HG03095 (cell line): Measurements from ENCODE around the gene LRP1-AS.

Experiments
- ATAC-seq: cut with Tn5 transposase; IDR thresholded peaks from one replicate; pipeline ENCODE4 v1.9.1; 2021; ENCODE audit warnings: moderate library complexity; ENCODE audit not compliant: unreplicated experiment

The LRP1-AS gene

DNA sequence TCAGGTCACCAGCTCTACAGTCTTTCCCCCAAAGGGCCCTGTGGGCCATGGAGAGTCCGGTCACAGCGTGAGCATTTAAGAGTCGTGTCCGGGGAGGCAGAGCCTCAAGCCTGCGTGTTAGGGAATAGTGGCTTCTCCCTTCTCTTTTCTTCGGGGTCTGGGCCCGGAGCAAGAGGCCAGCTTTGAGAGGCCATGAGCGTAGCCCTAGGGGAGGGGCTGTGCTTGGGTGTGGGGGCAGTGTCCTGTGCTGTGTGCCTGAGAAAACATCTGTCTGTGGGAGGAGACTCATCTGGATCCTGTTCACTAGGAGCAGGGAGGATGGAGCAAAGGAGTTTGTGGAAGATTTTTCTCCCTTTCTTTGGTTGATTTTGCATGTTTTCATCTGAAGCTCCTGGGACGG, 5.3 kb downstream of the LRP1-AS start:
- ATAC-seq: no peak

DNA sequence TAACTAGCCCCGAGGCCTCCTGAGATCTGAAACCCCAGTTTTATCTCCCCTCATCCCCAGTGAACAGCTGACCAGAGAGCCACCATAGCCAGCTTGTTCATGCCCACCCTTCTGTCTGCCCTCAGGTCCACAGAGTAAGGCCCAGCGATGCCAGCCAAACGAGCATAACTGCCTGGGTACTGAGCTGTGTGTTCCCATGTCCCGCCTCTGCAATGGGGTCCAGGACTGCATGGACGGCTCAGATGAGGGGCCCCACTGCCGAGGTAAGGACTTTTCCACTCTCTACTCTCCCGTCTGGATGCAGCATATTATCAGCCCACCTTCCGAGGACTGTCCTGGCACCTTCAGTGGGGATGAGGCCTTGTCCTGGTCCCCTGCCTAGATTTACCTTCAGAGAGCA, 6.2 kb downstream of the LRP1-AS start:
- no peak for ATAC-seq

DNA sequence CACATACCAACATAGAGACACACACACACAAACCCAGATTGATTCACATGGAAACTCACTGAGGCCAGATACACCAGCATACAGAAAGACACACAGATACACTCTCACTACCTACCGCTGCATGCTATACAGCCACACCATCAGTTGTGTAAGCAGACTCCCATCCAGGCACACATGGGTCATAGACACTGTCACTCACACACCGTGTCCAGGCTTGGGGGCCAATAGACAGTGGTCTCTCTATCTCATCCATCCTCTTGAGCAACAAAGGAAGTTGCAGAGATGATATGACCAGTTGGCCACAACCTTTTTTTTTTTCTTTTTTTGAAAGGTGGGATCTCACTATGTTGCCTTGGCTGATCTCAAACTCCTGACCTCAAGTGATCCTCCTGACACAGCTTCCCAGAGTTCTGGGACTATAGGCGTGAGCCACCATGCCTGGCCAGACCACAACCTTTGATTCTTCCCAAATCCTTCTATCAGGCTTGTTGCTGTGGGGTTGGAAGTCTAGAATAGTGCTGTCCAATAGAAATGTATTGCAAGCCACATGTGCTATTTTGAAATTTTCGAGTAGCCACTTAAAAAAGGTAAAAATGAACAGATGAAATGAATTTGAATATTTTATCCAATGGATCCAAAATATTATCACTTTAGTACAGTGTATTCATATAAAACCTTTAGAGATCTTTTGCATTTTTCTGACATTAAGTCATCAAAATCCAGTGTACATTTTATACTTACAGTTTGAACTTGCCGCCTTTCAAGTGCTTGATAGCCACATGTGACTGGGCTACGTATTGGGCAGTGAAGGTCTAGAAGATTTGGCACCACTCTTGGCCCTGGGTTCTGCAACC, 7.4 kb downstream of the LRP1-AS start:
- ATAC-seq: no peak

DNA sequence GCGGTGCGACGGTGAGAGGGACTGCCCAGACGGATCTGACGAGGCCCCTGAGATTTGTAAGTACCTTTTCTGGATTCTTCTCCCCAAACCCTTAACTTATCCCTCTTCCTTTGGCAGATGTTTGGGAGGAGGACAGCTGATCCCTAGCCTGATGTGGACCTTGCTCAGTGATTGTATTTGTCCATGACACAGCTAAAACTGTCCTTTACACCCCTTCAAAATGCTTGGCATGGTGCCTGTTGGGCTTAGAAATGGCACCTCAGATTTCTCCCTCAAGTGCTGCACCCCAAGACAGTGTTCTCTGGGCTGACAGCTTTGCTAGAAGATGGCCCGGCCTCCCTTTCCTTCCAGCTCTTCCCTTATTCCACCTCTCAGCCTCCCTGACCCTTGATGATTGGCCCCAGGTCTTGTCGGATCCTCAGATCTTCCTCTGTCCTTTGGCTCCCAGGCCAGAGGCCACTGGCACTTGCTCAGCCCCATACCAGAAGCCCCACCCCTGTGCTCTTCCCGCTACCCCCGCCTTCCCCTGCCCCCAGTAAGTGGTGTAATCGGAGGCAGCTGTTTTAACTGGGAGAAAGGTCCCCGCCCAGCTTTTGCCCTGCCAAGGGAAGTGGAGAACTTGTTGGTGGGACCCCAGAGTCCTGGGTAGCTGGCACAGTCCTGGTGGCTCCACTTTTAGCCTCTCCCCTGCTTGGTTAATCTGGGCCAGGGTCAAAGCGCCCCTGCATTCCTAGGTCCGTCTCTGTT, 8.7 kb downstream of the LRP1-AS start:
- ATAC-seq: no peak

DNA sequence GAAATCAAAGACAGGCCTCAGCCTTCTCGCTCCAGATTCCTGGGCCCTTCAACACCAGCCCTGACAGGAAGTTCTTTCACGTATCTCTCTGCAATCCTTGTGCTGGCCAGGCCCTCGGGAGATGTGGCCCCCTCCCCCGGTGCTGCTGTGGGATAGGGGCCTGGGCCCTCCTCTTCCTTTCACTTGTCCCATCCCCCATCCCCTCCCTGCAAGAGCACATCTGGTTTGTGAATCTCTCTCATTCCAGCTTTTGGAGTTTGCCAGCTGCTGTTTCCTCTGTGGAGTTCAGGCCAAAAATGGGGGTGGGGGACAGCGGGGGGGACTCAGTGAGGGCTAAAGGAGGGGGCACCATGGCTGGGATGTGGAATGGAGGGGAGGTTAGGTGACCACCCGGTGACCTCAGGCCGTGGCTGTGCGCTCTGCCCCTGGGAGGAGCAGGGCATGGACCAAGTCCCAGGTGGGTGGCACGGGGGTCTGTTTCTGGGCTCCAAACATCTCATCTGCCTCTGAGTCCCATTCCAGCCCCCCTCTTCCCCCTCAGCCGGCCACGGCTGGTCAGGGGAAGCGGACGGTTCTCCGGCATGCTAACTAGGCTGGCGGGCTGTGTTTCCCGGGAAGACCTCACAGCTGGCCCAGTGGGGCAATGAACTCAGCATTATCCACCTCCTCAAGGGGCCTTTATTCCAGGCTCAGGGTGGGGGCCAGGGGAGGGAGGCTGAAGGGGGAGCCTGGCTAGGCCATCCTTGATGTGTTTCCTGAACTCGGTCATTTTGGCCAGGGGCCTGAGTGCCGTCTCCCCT, 11.7 kb downstream of the LRP1-AS start:
- ATAC-seq: no peak

DNA sequence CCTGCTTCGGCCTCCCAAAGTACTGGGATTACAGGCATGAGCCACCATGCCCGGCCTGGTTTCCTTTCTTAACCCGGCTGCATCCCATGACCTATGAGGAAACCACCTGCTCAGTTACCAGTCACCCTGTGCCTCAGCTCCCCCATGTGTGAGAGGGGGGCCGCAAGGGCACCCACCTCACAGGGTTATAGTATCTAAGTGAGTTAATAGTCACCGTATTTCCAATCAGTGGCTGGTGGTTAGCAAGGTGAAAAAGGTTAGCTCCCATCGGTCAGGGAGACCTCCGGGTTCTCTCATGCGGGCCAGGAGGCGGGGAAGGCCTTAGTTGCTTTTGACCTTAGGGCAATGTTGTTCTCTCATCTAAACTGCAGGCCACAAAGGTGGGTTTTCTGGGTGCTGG, 12.5 kb downstream of the LRP1-AS start:
- ATAC-seq: no peak

DNA sequence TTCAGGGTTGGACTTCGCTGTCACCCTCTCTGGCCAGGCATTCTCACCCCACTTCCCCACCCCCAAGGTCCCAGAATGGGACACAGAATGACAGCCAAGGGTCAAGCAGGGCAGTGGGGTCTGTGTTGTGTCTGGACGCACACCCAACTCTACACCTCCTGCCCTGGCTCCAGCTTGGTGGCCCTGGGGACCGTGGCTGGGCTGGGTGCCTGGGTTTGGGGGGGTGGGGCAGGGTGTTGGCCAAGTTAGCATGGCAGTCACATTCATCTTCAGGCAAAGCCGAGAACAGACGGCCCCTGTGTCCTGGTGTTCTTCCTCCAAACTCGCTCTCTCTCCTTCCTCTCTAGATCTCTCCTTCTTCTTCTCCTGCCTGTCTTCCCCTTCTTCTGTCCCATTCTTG, 13.5 kb downstream of the LRP1-AS start:
- no peak for ATAC-seq

DNA sequence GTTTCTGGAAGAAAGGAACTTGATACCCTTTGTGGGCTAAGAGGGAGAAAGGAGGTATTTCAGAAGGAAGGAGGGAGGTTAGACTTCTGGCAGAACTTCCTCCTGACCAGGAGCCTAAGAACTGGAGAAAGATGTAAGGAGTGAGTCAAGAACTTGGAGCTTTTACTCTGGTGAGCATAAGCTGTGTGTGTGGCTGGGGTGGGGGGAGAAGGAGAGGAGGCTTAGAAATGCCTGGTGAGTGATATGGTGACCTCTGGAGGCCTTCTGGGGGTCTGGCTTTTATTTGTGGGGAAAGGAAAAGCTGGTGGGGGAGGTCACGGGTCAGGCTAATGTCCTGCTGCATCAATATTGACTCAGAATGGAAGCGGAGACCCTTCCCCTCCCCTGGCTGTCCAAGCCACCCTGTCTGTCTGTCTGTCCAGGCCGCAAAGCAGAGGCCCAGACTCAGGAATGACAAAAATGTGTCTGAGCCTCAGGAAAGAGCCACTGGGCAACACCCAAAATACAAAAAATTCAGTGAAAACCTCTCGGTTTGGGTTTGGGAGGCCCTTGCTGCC, 14.3 kb downstream of the LRP1-AS start:
- no peak for ATAC-seq

DNA sequence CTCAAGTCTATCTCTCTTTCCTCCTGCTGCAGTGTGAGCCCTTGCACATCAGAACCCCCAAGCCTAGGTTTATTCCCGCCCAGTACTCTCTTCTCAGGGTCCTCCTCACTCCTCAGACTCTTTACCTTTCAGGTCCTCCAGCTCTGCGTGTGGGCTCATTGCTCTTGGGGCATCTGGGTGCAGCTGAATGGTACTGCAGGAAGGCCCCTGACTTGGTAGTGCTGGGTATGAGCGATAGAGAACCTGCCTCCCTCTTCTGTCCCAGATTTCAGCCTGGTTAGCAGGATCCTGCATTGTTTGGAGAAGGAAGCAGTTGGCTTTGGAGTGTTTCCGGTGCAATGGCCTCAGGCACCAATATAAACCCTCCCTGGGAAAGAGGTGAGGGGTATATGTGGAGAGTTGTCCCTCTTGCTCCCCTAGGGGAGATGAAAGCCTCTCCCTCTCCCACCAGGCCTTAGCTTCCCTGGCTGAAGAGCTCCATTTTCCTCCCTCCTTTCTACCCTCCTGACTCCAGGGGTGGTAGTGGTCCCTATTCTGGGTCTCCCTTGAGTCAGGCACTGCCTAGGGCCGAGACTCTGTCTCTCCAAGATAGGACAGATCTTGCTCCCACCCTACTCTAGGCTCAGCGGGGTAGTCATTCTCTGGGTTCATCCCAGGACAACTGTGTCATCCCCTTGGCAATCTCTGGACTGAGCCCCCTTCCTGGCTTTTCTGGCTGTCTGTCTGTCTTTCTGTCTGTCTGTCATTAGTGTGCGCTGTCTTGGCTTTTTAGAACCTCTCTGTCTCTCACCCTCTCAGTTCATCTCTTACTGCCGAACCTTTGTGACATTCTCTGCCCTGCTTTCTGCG, 15.3 kb downstream of the LRP1-AS start:
- ATAC-seq: no peak

DNA sequence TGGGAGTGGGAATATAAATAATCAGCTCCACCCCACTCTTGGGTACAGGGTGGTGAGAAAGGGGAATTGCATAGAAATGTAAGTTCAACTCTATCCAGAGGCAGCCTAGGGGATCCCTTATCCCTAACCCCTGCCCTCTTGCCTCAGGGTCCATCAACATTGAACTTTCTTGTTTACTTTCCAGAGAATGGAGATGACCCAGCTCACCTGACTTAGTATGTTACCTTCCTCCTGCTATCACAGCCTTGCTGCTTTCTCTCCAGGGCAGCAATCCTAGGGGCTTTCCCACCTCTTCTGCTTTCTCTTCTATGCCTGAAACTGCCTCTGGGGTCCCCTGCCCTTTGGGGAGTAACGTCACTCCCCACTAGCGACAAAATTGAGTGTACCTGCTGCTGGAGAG, 16.5 kb downstream of the LRP1-AS start:
- no peak for ATAC-seq

DNA sequence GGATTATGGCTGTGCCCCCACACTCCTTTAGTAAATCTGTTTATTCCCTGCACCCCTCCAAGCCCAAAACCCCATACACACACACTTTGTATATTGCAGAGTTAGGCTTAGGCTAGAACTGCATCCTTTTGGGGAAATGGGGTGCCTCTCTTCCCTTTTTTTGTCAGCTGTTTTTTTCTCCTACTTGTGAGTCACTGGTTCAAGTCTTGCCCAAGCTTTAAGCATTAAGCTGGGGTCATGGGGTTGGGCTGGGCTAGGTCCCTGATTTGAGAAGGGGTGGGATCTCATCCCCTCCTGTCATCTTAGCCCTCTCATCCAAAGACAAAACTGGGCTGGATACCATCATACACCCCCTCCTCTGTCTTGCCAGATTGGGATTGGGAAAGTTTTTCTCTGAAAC, 17.5 kb downstream of the LRP1-AS start:
- ATAC-seq: no peak

DNA sequence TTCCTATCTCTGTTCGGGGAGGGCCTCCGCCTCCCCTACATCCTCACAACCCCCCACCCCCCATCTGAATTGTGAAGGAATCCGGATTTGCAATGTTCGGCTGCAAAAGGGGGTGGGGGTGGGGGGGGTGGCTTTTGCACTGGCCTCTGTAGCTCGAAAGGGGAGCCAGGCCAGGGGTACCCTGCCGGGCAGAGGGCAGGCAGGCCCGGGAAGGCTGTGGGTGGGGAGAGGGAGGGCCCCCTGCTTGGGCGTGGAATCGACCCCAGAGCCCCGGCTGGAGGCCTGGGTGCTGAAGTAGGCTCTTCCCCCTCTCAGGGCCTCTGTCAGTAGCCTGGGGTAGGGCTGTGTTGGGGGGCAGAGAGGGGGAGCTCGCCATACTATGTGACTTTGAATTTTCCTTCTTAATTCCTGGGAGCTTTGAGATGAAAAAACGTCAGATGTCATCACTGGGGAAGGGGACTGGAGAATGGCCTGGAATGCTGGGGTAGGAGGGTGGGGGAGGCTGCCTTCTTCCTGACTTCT, 18.0 kb downstream of the LRP1-AS start:
- no peak for ATAC-seq

DNA sequence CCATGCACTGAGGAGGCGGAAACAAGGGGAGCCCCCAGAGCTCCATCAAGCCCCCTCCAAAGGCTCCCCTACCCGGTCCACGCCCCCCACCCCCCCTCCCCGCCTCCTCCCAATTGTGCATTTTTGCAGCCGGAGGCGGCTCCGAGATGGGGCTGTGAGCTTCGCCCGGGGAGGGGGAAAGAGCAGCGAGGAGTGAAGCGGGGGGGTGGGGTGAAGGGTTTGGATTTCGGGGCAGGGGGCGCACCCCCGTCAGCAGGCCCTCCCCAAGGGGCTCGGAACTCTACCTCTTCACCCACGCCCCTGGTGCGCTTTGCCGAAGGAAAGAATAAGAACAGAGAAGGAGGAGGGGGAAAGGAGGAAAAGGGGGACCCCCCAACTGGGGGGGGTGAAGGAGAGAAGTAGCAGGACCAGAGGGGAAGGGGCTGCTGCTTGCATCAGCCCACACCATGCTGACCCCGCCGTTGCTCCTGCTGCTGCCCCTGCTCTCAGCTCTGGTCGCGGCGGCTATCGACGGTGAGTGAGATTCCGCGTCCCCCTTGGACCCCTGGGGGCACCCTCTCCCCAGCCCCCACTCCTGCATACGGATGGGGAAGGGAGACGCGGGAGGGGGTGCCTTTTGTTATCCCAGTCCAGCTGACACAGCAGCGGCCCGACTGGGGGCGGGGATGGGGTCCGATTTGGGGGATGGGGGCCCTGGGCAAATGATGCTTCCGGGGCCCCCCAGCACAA, 18.7 kb downstream of the LRP1-AS start:
- no peak for ATAC-seq

DNA sequence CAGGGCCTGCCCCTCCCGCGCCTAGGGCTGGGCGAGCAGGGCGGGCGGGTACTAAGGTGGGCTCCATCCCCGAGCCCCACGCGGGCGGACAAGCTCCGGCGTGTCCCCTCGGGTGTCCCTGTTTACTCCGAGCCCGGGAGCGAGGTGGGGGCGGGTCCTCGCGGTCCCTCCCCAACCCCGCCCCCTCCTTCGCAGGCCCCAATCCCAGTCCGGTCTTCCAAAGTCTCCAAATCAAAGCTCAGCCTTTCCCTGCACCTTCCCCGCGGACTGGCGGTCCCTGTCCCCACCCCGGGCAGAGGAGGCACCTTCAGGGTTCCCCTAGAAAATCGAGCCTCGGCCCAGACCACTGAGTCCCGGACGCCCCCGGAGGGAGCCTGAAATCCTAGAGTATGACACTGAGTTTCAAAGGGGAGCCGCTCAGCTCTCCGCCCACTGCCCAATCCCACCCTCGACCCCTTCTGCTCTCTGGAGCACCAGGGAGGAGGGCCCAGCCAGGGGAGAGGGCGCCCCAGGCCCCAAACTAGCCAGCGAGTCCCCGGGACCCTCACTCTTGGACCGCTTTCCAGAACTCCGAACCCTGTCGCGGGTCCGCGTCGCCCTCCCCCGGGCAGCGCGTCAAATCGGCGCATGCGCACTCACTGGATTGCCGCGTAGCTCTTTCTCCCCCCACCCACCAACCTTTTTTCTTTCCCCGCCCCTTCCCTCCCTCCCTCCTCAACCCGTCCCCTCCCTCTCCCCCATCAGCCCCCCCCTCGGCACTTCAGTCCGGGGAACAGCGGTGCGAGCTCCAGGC, 19.5 kb downstream of the LRP1-AS start, which contains the start of gene LRP1:
LRP1 (plus strand) TSS at position 758 of the 793 bp plus-strand sequence. CDS start 482 bp downstream, outside the sequence.
- ATAC-seq: no peak

DNA sequence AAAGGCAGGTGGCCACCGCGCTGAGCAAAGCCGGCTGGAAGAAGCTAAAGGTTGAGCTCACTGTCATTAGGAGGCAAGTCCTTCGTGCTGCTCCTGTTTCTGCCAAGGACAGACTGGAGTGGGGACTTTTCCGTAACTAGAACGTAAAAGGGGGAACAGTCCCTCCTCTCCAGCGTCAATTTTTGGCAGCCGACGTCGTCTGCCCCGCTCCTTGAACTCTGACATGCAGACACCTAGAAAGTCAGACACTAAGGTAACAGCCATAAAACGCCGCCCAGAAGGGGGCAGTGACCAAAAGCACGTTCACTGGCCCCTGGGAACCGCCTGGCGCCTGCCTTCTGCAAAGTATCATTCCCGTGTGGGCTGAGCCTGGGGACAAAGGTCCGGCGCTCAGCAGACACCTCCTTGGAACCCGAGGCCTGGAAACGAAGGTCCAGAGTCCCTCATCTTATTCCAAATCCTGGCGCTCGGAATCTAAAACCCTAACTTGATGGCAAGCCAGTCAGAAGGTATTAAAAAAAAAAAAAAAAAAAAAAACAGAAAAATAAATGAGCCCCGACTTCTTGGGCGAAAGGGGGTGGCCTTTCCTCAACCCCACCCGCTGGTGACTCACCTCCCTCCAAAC, 20.2 kb downstream of the LRP1-AS start:
- ATAC-seq: no peak

DNA sequence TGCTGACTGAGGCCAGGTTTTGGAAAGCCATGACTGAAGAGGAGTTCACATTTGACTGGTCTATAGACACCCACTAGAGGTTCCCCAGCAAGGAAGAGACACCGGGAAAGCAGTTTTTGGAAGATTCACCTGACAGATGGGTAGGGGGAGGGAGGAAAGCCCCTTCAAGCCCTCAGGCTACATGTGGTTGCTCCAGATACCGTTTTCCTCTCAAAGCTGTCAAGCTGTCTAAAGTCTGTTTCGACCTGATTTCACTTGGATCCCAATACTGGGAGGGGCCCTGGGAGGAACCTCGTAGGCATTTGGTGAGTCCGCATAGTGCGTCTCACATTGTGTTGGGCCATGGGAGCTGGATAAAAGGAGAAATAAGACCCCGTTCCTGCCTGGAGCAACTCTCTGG, 20.9 kb downstream of the LRP1-AS start:
- no peak for ATAC-seq

DNA sequence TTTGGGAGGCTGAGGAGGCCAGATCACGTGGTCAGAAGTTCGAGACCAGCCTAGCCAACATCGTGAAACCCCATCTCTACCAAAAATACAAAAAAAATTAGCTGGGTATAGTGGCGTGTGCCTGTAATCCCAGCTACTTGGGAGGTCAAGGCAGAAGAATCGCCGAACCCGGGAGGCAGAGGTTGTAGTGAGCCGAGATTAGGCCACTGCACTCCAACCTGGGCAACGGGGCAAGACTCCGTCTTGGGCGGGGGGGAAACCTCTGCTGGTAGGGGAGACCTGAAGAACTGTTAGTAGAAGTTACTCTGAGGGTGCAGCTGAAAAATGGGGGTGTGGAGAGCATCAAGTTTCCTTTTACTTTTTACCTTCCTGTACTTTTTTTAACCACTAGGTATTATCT, 21.4 kb downstream of the LRP1-AS start:
- no peak for ATAC-seq

DNA sequence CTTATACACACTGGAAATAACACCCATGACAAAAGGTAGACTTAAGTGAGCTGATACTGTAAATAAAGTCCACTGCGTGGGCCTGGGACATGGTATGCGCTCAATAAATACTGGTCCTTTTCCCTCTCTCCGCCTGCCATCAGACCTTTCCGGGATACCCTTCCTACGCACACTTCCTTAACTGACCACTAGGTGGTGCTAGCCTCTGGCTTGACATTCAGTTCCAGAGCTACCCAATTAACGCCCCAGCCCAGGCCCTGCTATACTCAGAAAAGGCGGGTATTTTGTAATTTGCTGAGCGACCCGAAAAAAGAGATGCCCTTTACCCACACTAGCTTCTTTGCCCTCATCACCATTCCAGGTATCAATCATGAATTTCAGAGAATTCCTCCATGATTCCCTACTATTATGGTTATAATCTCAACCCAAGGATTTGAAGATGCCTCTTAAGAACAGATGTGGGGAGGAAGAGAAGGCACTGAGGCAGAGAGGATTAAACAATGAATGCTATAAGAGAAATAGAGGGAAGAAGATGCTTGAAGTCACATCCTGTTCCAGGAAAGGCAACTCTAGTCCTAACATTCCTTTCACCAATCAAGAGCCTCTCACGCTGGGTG, 23.1 kb downstream of the LRP1-AS start:
- ATAC-seq: no peak
